H1 (cell line): ENCODE results near the gene ASZ1. TPM values are rescaled to one million over a fixed set of nuclear protein-coding genes. Genes with fewer than 3 reads are reported as not detected.
A peak's percentile ranks its signal among the peaks of the same experiment; 100 is the strongest.

Experiments used
- CTCF ChIA-PET: fragments of 300-600 bp; sonication (Branson Sonifier 250); formaldehyde crosslinking; loops from one replicate; lab custom pipeline; 2021; ENCODE audit not compliant: partially characterized antibody; lab: Charles Lee
- POLR2A ChIA-PET: fragments of 300-600 bp; sonication (Branson Sonifier 250); formaldehyde crosslinking; loops from one replicate; lab custom pipeline; 2021; ENCODE audit warnings: inconsistent platforms; ENCODE audit not compliant: partially characterized antibody; lab: Charles Lee
- DNase-seq, 2 experiments: peaks; one replicate each; pipeline versions ENCODE4 v3.0.0 to v3.0.0-alpha.2; 2010 to 2022; ENCODE audit warnings: low spot score in 2 of 2, low read depth in 1 of 2, mixed read lengths in 1 of 2
- FAIRE-seq: peaks from 2 replicates; lab custom pipeline; 2011; peaks lifted over from hg19 to GRCh38; lab: Jason Lieb, UNC
- H2AFZ ChIP-seq: 2 replicates; pipeline ENCODE4 v1.8.1; 2012; ENCODE audit warnings: low read length, inconsistent platforms
- H2AK5ac ChIP-seq: 2 replicates; pipeline ENCODE4 v1.6.1; 2013; ENCODE audit warnings: low read depth, low read length
- H2BK120ac ChIP-seq: replicated peaks from 2 replicates; pipeline ENCODE3; 2013; ENCODE audit warnings: low read depth, low read length, inconsistent platforms
- H2BK12ac ChIP-seq: 2 replicates; pipeline ENCODE4 v1.6.1; 2013; ENCODE audit warnings: low read depth, low read length
- H2BK15ac ChIP-seq: 2 replicates; pipeline ENCODE4 v1.6.1; 2013; ENCODE audit warnings: low read length
- H2BK20ac ChIP-seq: 2 replicates; pipeline ENCODE4 v1.6.1; 2013; ENCODE audit warnings: low read length
- H2BK5ac ChIP-seq: 2 replicates; pipeline ENCODE4 v1.6.1; 2013; ENCODE audit warnings: low read depth, low read length
- H3K14ac ChIP-seq: 2 replicates; pipeline ENCODE4 v1.6.1; 2013; ENCODE audit warnings: inconsistent platforms; ENCODE audit not compliant: insufficient read length
- H3K18ac ChIP-seq: 2 replicates; pipeline ENCODE4 v1.6.1; 2013; ENCODE audit warnings: low read length; ENCODE audit errors: extremely low read depth
- H3K23ac ChIP-seq: 2 replicates; pipeline ENCODE4 v1.6.1; 2013; ENCODE audit warnings: inconsistent platforms; ENCODE audit not compliant: insufficient read length
- H3K23me2 ChIP-seq: 2 replicates; pipeline ENCODE4 v1.6.1; 2013; ENCODE audit warnings: low read depth, low read length
- H3K27ac ChIP-seq: 2 replicates; pipeline ENCODE4 v1.6.1; 2011; ENCODE audit warnings: low read depth, low read length, inconsistent platforms
- H3K27me3 ChIP-seq, 4 experiments: replicated peaks in 1 of 4; 1 replicate in 1 of 4; 2 replicates in 3 of 4; pipeline versions ENCODE4 v1.6.1 to v1.8.1; 2011 to 2013; ENCODE audit warnings: low read length in 3 of 4, mild to moderate bottlenecking in 3 of 4, inconsistent platforms in 2 of 4, mixed read lengths in 2 of 4, moderate library complexity in 1 of 4; ENCODE audit not compliant: control insufficient read depth in 3 of 4, insufficient read depth in 3 of 4; ENCODE audit errors: extremely low read depth in 1 of 4
- H3K36me3 ChIP-seq, 4 experiments: 2 replicates each; pipeline versions ENCODE4 v1.6.1 to v1.8.1; 2011 to 2013; ENCODE audit warnings: mild to moderate bottlenecking in 4 of 4, low read length in 3 of 4, moderate library complexity in 2 of 4, control low read depth in 1 of 4, inconsistent platforms in 1 of 4; ENCODE audit not compliant: insufficient read depth in 4 of 4, control insufficient read depth in 2 of 4
- H3K4ac ChIP-seq: replicated peaks from 2 replicates; pipeline ENCODE3; 2013; ENCODE audit warnings: low read length, low read depth, mixed read lengths, inconsistent platforms; ENCODE audit not compliant: insufficient read length
- H3K4me1 ChIP-seq, 4 experiments: replicated peaks in 1 of 4; 1 replicate in 1 of 4; 2 replicates in 3 of 4; pipeline versions ENCODE4 v1.6.1 to v1.8.1; 2011 to 2013; ENCODE audit warnings: low read length in 3 of 4, inconsistent platforms in 2 of 4, mixed read lengths in 1 of 4; ENCODE audit not compliant: insufficient read depth in 4 of 4, control insufficient read depth in 3 of 4
- H3K4me2 ChIP-seq, 2 experiments: 2 replicates each; pipeline versions ENCODE4 v1.6.1 to v1.8.1; 2011 to 2013; ENCODE audit warnings: low read depth in 2 of 2, low read length in 2 of 2, control low read depth in 1 of 2, inconsistent platforms in 1 of 2, mild to moderate bottlenecking in 1 of 2; ENCODE audit not compliant: insufficient read depth in 1 of 2
- H3K4me3 ChIP-seq, 4 experiments: fragments of 200-600, 300-600 bp in 1 of 4; sonication (generic), shearing (Covaris generic), sonication (Bioruptor Twin) in 1 of 4; 2 replicates each; pipeline versions ENCODE4 v1.5.1 to v1.8.1; 2011 to 2016; ENCODE audit warnings: low read length in 4 of 4, low read depth in 3 of 4, control low read depth in 2 of 4, inconsistent platforms in 2 of 4, mild to moderate bottlenecking in 2 of 4, mixed read lengths in 1 of 4, moderate library complexity in 1 of 4; ENCODE audit not compliant: insufficient read depth in 2 of 4; ENCODE audit errors: extremely low read depth in 1 of 4
- H3K56ac ChIP-seq: replicated peaks from 2 replicates; pipeline ENCODE3; 2013; ENCODE audit warnings: low read depth, mild to moderate bottlenecking, mixed read lengths, low read length, inconsistent platforms; ENCODE audit not compliant: insufficient read length
- H3K79me1 ChIP-seq: 2 replicates; pipeline ENCODE4 v1.6.1; 2013; ENCODE audit warnings: low read depth, low read length, control low read depth
- H3K79me2 ChIP-seq, 2 experiments: 2 replicates each; pipeline versions ENCODE4 v1.6.1 to v1.8.1; 2012 to 2013; ENCODE audit warnings: low read length in 2 of 2, mild to moderate bottlenecking in 2 of 2, inconsistent platforms in 1 of 2; ENCODE audit not compliant: insufficient read depth in 2 of 2, control insufficient read depth in 1 of 2
- H3K9ac ChIP-seq, 4 experiments: replicated peaks in 1 of 4; 1 replicate in 1 of 4; 2 replicates in 3 of 4; pipeline versions ENCODE4 v1.6.1 to v1.8.1; 2011 to 2013; ENCODE audit warnings: low read depth in 3 of 4, low read length in 3 of 4, control low read depth in 2 of 4, mild to moderate bottlenecking in 2 of 4, moderate library complexity in 2 of 4, inconsistent platforms in 1 of 4; ENCODE audit errors: extremely low read depth in 1 of 4
- H3K9me3 ChIP-seq, 2 experiments: 2 replicates each; pipeline versions ENCODE4 v1.6.1 to v1.8.1; 2012 to 2013; ENCODE audit warnings: mild to moderate bottlenecking in 2 of 2, moderate library complexity in 2 of 2, control low read depth in 1 of 2, inconsistent platforms in 1 of 2, low read depth in 1 of 2, low read length in 1 of 2, mixed read lengths in 1 of 2; ENCODE audit not compliant: insufficient read depth in 2 of 2
- H4K20me1 ChIP-seq, 2 experiments: replicated peaks in 1 of 2; 2 replicates each; pipeline versions ENCODE3 to v1.8.1; 2011 to 2013; ENCODE audit warnings: inconsistent platforms in 2 of 2, low read length in 2 of 2, mild to moderate bottlenecking in 1 of 2; ENCODE audit not compliant: insufficient read depth in 2 of 2, control insufficient read depth in 1 of 2
- H4K5ac ChIP-seq: 2 replicates; pipeline ENCODE4 v1.6.1; 2013; ENCODE audit warnings: low read length, low read depth, mixed read lengths, inconsistent platforms; ENCODE audit not compliant: insufficient read length
- H4K8ac ChIP-seq: 2 replicates; pipeline ENCODE4 v1.8.0; 2013; ENCODE audit warnings: mild to moderate bottlenecking, moderate library complexity, low read length, inconsistent platforms; ENCODE audit not compliant: insufficient read depth; ENCODE audit errors: extremely low read depth
- H4K91ac ChIP-seq: replicated peaks from 2 replicates; pipeline ENCODE3; 2013; ENCODE audit warnings: low read length, mixed read lengths, inconsistent platforms; ENCODE audit not compliant: insufficient read length
- GTF2F1 ChIP-seq: IDR thresholded peaks from 2 replicates; pipeline ENCODE4 v1.6.1; 2012; ENCODE audit warnings: low read depth, low read length, improper control_type of control experiment, borderline replicate concordance
- RAD21 ChIP-seq, 2 experiments: IDR thresholded peaks in 1 of 2; conservative IDR thresholded peaks in 1 of 2; 2 replicates each; pipeline ENCODE4 v1.6.1; 2011; ENCODE audit warnings: low read depth in 2 of 2, low read length in 2 of 2, improper control_type of control experiment in 1 of 2, inconsistent platforms in 1 of 2, mild to moderate bottlenecking in 1 of 2, moderate library complexity in 1 of 2
- WGBS, 2 experiments: shearing (Covaris generic) in 1 of 2; methylation state at CpG; one replicate each; pipeline versions ENCODE4 v1.1.6 to v1.1.7; 2013 to 2015; ENCODE audit warnings: low lambda C conversion rate in 2 of 2, mixed read lengths in 2 of 2, inconsistent platforms in 1 of 2, low coverage in 1 of 2, missing lambda C conversion rate in 1 of 2; ENCODE audit not compliant: insufficient replicate concordance in 2 of 2, insufficient coverage in 1 of 2, insufficient read length in 1 of 2; ENCODE audit errors: extremely low coverage in 1 of 2, missing lambda C conversion rate in 1 of 2; 5-methylcytosine and 5-hydroxymethylcytosine counted together
- polyA plus RNA-seq, 7 experiments: library from polyadenylated mRNA; depleted of rRNA in 3 of 7; stranded (reverse) in 5 of 7; unstranded in 2 of 7; fragments of >200 nt in 5 of 7; fragments of 200-250 nt in 2 of 7; gene quantifications; 1 replicate in 5 of 7; 2 replicates in 1 of 7; 4 replicates in 1 of 7; pipeline versions ENCODE4 v1.2.1 to v1.2.3, GENCODE V29; 2011 to 2013; ENCODE audit warnings: missing spikeins in 2 of 7, mixed read lengths in 2 of 7
- total RNA-seq: library from RNA; stranded (reverse); fragmentation: NEBNext Ultra II Directional; extraction: Animal tissue kit (Norgen Biotek cat#: 25700); gene quantifications from 2 replicates; pipeline ENCODE4 v1.2.1, GENCODE V29; 2021

Gene ASZ1
- total and polyA plus RNA-seq, 2 of the 8 experiments (the other 6 are each of a cell fraction or from before 2014, with no cell fraction given): not detected

DNA sequence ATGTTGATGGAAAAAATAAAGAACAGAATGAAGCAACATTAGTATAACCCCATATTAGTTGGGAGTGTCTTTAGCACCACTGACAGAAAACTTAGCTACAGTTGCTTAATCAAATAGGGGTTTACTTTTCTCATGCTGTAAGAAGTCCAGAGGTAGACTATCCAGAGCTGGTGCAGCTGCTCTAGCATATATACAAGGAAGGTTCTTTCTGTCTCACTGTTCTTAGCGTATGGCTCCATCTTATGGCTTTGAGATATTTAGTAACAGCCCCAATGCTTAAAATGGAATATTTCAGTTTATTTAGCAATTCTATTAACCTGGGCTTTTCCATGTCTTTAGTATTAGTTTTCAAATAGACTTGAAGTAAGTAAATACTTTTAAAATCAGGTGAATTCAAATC, 89.3 kb downstream of the ASZ1 start:
- Histone ChIP-seq H3K4me1 (no peaks in the 10 kb centered on the region), H2BK5ac (no peak overlapping the region), H3K4me2 (no peak overlapping the region), H2AFZ (no peak overlapping the region), H4K20me1 (no peaks in the 10 kb centered on the region), H3K4ac (no peak overlapping the region), H3K23ac (no peak overlapping the region), H2BK20ac (no peak overlapping the region), H3K79me1 (no peaks in the 10 kb centered on the region), H3K23me2 (no peaks in the 10 kb centered on the region), H2BK15ac (no peak overlapping the region), H3K18ac (no peak overlapping the region), H3K27ac (no peak overlapping the region), H4K91ac (no peak overlapping the region), H3K4me3 (no peak overlapping the region), H4K5ac (no peak overlapping the region), H3K9me3 (no peaks in the 10 kb centered on the region), H3K36me3 (no peaks in the 10 kb centered on the region), H4K8ac (no peak overlapping the region), H2BK12ac (no peak overlapping the region), H3K27me3 (no peaks in the 10 kb centered on the region), H2BK120ac (no peak overlapping the region), H3K9ac (no peak overlapping the region), H3K14ac (no peak overlapping the region), H3K79me2 (no peaks in the 10 kb centered on the region), H2AK5ac (no peak overlapping the region), H3K56ac (no peak overlapping the region)
- DNase-seq (no peak), FAIRE-seq (no peak)
- ChIA-PET CTCF (interaction anchor here (0.5 to 2.2 kb wide), 5 partner anchors 10 to 102 kb away, joined by 3 to 7 read pairs (median 4); no protein-coding TSS in a partner anchor), POLR2A (no interaction called here)
- 88% methylated on average over 1 of the region's 1 CpG; no CpG with 5 or more reads in 1 of the 2 experiments for WGBS, 2 experiments
- TF ChIP-seq RAD21 (IDR thresholded peaks at IDR 0.05 in 1 of 2, conservative IDR thresholded peaks at IDR 0.05 in 1 of 2; ENCODE audit: low read depth in 2 of 2, low read length in 2 of 2) (peak; percentile 6 to 11; a peak in 1 of 4 replicates), GTF2F1 (no peak)
